ENCODE data around the gene BCAS3. TPM values are rescaled to one million over a fixed set of nuclear protein-coding genes. Genes with fewer than 3 reads are reported as not detected.

Gene BCAS3
- total and polyA plus RNA-seq, 9 donors: 9.4 to 37.0 (median 21.6) TPM

- no peak overlapping the region for H3K27ac ChIP-seq
- no peak for DNase-seq
- TF ChIP-seq POLR2A (IDR thresholded peaks at IDR 0.05): no peak
- TF ChIP-seq EP300 (IDR thresholded peaks at IDR 0.05): no peak
- intact Hi-C loops (cut with DNase I): no loop called here
- H3K4me3 ChIP-seq: no peak overlapping the region
- no peaks in the 10 kb centered on the region for H3K4me1 ChIP-seq (ENCODE audit: insufficient read depth)
- H3K36me3 ChIP-seq: no peaks in the 10 kb centered on the region
- no peaks in the 10 kb centered on the region for H3K27me3 ChIP-seq
- 85 to 94% (median 93%) methylated on average over 10 of the region's 10 CpGs for WGBS, 3 donors
- no peaks in the 10 kb centered on the region for H3K9me3 ChIP-seq
Observed at GRCh38 chr17:60792250-60792898, 114.7 kb downstream of the BCAS3 start.

- TF ChIP-seq CTCF (IDR thresholded peaks at IDR 0.05): no peak
- TF ChIP-seq EP300 (IDR thresholded peaks at IDR 0.05): no peak
- no peak for TF ChIP-seq POLR2A (IDR thresholded peaks at IDR 0.05)
- Histone ChIP-seq H3K27me3 (no peaks in the 10 kb centered on the region), H3K4me1 (ENCODE audit: insufficient read depth) (no peaks in the 10 kb centered on the region), H3K9me3 (no peaks in the 10 kb centered on the region), H3K4me3 (no peak overlapping the region), H3K27ac (no peak overlapping the region), H3K36me3 (no peaks in the 10 kb centered on the region)
- 31 to 61% (median 42%) methylated on average over 8 of the region's 8 CpGs for WGBS, 3 donors
- DNase-seq: no peak
- intact Hi-C loops (cut with DNase I): no loop called here
Observed at GRCh38 chr17:60798576-60798975, 120.9 kb downstream of the BCAS3 start.

GRCh38 chr17:60802377-60802776 is 124.7 kb downstream of the BCAS3 start:
- TF ChIP-seq CTCF (IDR thresholded peaks at IDR 0.05): no peak
- no peak for TF ChIP-seq POLR2A (IDR thresholded peaks at IDR 0.05)
- no peak for TF ChIP-seq EP300 (IDR thresholded peaks at IDR 0.05)
- intact Hi-C loops (cut with DNase I): no loop called here
- WGBS, 3 donors: 94 to 96% (median 94%) methylated on average over 6 of the region's 6 CpGs
- Histone ChIP-seq H3K4me1 (ENCODE audit: insufficient read depth) (no peaks in the 10 kb centered on the region), H3K27ac (no peak overlapping the region), H3K27me3 (no peaks in the 10 kb centered on the region), H3K36me3 (no peaks in the 10 kb centered on the region), H3K9me3 (no peaks in the 10 kb centered on the region), H3K4me3 (no peak overlapping the region)
- no peak for DNase-seq

GRCh38 chr17:60803059-60803458 is 125.4 kb downstream of the BCAS3 start:
- DNase-seq: no peak
- H3K27me3 ChIP-seq: no peaks in the 10 kb centered on the region
- intact Hi-C loops (cut with DNase I): no loop called here
- TF ChIP-seq CTCF (IDR thresholded peaks at IDR 0.05) (no peak), POLR2A (IDR thresholded peaks at IDR 0.05) (no peak), EP300 (IDR thresholded peaks at IDR 0.05) (no peak)
- no peak overlapping the region for H3K4me3 ChIP-seq
- no peaks in the 10 kb centered on the region for H3K4me1 ChIP-seq (ENCODE audit: insufficient read depth)
- WGBS, 3 donors: 95 to 99% (median 95%) methylated on average over 6 of the region's 6 CpGs
- no peak overlapping the region for H3K27ac ChIP-seq
- no peaks in the 10 kb centered on the region for H3K36me3 ChIP-seq
- H3K9me3 ChIP-seq: no peaks in the 10 kb centered on the region

GRCh38 chr17:60804831-60805230 is 127.2 kb downstream of the BCAS3 start:
- no peak for DNase-seq
- intact Hi-C loops (cut with DNase I): no loop called here
- TF ChIP-seq CTCF (IDR thresholded peaks at IDR 0.05) (no peak), POLR2A (IDR thresholded peaks at IDR 0.05) (no peak), EP300 (IDR thresholded peaks at IDR 0.05) (no peak)
- Histone ChIP-seq H3K27me3 (no peaks in the 10 kb centered on the region), H3K4me1 (ENCODE audit: insufficient read depth) (no peaks in the 10 kb centered on the region), H3K36me3 (no peaks in the 10 kb centered on the region), H3K4me3 (no peak overlapping the region), H3K27ac (no peak overlapping the region), H3K9me3 (no peaks in the 10 kb centered on the region)
- 95 to 99% (median 97%) methylated on average over 3 of the region's 3 CpGs for WGBS, 3 donors

All from ovary (tissue), 9 donors.